HFFc6 (cell line): ENCODE results near the gene SHISA4. TPM values are rescaled to one million over a fixed set of nuclear protein-coding genes. Genes with fewer than 3 reads are reported as not detected.
"Not testable (repeated sequence)": the region's sequence is repeated elsewhere in the genome, so short reads cannot be mapped to it uniquely, and the experiment has no call there.

Experiments
- DNase-seq: peaks from one replicate; pipeline ENCODE4 v3.0.0-alpha.2; 2018
- H3K27ac Mint-ChIP-seq: 2 replicates; pipeline ENCODE4 v1.8.0; 2020; ENCODE audit warnings: mild to moderate bottlenecking, mixed read lengths
- H3K27me3 Mint-ChIP-seq: 2 replicates; pipeline ENCODE4 v1.8.0; 2021; ENCODE audit warnings: mild to moderate bottlenecking, moderate library complexity, mixed read lengths; ENCODE audit not compliant: insufficient read depth
- H3K36me3 Mint-ChIP-seq: 2 replicates; pipeline ENCODE4 v1.8.0; 2021; ENCODE audit warnings: low read depth, mixed read lengths
- H3K4me1 Mint-ChIP-seq: 2 replicates; pipeline ENCODE4 v1.8.0; 2020; ENCODE audit warnings: low read depth, mixed read lengths
- H3K4me3 Mint-ChIP-seq: 2 replicates; pipeline ENCODE4 v1.8.0; 2020; ENCODE audit warnings: mild to moderate bottlenecking, moderate library complexity, mixed read lengths
- H3K9me3 Mint-ChIP-seq: 2 replicates; pipeline ENCODE4 v1.8.0; 2020; ENCODE audit warnings: mild to moderate bottlenecking, mixed read lengths
- total RNA-seq, 6 experiments: library from RNA; stranded (reverse); fragmentation: NEBNext Ultra II Directional; extraction: Animal tissue kit (Norgen Biotek cat#: 25700); gene quantifications; 2 replicates in 1 of 6; 3 replicates in 5 of 6; pipeline ENCODE4 v1.2.3, GENCODE V29; 2021
- TF ChIP-seq, protein P1 (sequence below): fragments of 200-600 bp; sonication (generic); IDR thresholded peaks from 2 replicates; pipeline ENCODE4 v1.5.0; 2021; ENCODE audit warnings: antibody characterized with exemption, mild to moderate bottlenecking

SHISA4 gene
- total RNA-seq, 6 experiments from 2014 or later = 29.8 to 49.6 (median 39.9) TPM

DNA sequence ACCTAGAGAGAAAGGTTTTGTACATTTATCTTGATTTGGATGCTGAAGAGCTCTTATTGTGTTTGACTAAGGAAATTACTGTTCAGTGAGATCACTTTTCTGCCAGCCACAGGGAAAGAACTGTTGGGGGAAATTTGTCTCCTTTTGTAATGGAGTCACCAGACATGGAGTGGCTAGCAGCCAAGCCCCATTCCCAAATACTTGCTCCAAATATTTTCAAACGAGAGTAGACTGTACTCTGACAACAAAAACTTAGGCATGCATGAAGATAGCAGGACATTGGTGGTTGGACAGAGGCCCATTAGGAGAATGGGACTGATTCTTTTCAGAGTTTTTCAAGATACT lies 38.7 kb upstream of the SHISA4 start:
- peak; percentile 87 for DNase-seq
- H3K9me3 Mint-ChIP-seq = no peaks in the 10 kb centered on the region
- H3K27ac Mint-ChIP-seq = peak overlapping the region; percentile 71
- no peaks in the 10 kb centered on the region for H3K27me3 Mint-ChIP-seq
- H3K36me3 Mint-ChIP-seq = peaks cover 16% of the 10 kb centered on the region; the same call in 1 of the 2 replicates
- TF ChIP-seq, protein P1, sequence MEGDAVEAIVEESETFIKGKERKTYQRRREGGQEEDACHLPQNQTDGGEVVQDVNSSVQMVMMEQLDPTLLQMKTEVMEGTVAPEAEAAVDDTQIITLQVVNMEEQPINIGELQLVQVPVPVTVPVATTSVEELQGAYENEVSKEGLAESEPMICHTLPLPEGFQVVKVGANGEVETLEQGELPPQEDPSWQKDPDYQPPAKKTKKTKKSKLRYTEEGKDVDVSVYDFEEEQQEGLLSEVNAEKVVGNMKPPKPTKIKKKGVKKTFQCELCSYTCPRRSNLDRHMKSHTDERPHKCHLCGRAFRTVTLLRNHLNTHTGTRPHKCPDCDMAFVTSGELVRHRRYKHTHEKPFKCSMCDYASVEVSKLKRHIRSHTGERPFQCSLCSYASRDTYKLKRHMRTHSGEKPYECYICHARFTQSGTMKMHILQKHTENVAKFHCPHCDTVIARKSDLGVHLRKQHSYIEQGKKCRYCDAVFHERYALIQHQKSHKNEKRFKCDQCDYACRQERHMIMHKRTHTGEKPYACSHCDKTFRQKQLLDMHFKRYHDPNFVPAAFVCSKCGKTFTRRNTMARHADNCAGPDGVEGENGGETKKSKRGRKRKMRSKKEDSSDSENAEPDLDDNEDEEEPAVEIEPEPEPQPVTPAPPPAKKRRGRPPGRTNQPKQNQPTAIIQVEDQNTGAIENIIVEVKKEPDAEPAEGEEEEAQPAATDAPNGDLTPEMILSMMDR = no peak
- peaks cover 66% of the 10 kb centered on the region for H3K4me1 Mint-ChIP-seq
- peak overlapping the region; percentile 65 for H3K4me3 Mint-ChIP-seq

DNA sequence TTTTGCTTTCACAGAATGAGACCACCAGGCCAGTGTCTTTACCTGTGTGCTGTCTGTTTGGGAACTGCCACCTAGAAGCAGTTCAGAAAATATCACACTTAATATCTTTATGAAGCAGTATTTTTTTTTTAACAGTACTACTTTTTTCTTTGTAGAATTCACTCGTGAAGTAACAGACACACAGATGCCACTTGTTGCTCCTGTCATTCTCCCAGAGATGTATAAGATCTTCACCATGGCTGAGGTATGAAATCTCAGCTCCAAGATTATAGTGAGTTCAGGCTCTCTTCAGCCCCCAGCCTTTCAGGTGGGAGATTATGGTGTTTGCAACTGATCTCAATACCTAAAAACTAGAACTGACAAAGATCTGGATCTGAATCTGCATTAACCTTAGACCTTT lies 36.7 kb upstream of the SHISA4 start:
- peaks cover 47% of the 10 kb centered on the region for H3K4me1 Mint-ChIP-seq
- DNase-seq = no peak
- TF ChIP-seq, protein P1 = no peak
- H3K36me3 Mint-ChIP-seq = peaks cover 29% of the 10 kb centered on the region
- H3K4me3 Mint-ChIP-seq = no peak overlapping the region
- H3K9me3 Mint-ChIP-seq = no peaks in the 10 kb centered on the region
- no peaks in the 10 kb centered on the region for H3K27me3 Mint-ChIP-seq
- no peak overlapping the region for H3K27ac Mint-ChIP-seq

DNA sequence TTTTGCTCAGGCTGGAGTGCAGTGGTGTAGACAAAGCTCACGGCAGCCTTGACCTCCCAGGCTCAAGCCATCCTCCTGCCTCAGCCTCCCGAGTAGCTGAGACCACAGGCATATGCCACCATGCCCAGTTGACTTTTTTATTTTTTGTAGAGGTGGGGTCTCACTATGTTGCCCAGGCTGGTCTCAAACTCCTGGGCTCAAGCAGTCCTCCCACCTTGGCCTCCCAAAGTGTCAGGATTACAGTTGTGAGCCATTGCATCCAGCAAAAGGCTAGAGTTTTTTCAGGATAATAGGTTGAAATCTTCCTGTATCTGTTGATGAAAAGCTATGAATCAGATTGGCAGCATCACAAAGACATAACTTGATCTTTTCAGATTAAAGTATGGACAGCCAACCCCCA lies 32.0 kb upstream of the SHISA4 start:
- H3K27me3 Mint-ChIP-seq, H3K27ac Mint-ChIP-seq, DNase-seq, H3K4me3 Mint-ChIP-seq, H3K9me3 Mint-ChIP-seq, H3K4me1 Mint-ChIP-seq: not testable (repeated sequence)
- peaks cover 52% of the 10 kb centered on the region for H3K36me3 Mint-ChIP-seq

DNA sequence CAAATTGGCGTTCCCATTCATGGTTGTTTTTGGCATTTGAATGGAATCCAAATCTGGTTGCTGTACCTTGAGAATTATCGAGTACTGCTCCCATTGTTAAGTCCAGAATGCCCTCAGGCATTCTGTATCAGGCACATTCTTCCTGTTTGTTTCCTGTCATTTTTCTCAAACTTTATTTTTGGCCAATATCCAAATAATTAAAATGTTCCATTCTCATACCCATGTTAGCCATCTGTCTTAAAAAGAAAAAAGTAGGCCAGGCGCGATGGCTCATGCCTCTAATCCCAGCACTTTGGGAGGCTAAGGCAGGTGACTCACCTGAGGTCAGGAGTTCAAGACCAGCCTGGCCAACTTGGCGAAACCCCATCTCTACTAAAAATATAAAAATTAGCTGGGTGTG lies 29.3 kb upstream of the SHISA4 start:
- Mint-ChIP-seq H3K4me1 (no peaks in the 10 kb centered on the region), H3K36me3 (peaks cover 47% of the 10 kb centered on the region), H3K9me3 (no peaks in the 10 kb centered on the region), H3K27ac (no peak overlapping the region), H3K27me3 (no peaks in the 10 kb centered on the region), H3K4me3 (no peak overlapping the region)
- DNase-seq = no peak
- TF ChIP-seq, protein P1 = no peak

DNA sequence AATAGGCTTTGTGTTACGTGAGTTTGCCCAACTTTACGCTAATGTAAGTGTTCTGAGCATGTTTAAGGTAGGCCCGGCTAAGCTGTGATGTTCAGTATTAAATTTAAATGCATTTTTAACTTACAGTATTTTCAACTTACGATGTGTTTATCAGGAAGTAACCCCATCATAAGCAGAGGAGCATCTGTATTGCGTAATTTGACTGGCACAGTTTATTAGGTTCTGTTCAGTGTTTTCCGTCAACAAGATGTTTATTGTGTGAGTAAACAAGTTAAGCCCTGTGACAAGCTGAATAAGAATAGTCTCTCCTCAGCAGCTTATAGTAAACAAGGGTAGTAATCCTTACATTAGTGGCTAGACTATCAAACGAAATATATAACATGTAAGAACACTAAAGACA lies 27.2 kb upstream of the SHISA4 start:
- H3K9me3 Mint-ChIP-seq = no peaks in the 10 kb centered on the region
- H3K27ac Mint-ChIP-seq = no peak overlapping the region; the same call in 1 of the 2 replicates
- no peak overlapping the region for H3K4me3 Mint-ChIP-seq
- DNase-seq = no peak
- H3K36me3 Mint-ChIP-seq = peaks cover 42% of the 10 kb centered on the region
- TF ChIP-seq, protein P1 = no peak
- H3K4me1 Mint-ChIP-seq = no peaks in the 10 kb centered on the region
- H3K27me3 Mint-ChIP-seq = no peaks in the 10 kb centered on the region

DNA sequence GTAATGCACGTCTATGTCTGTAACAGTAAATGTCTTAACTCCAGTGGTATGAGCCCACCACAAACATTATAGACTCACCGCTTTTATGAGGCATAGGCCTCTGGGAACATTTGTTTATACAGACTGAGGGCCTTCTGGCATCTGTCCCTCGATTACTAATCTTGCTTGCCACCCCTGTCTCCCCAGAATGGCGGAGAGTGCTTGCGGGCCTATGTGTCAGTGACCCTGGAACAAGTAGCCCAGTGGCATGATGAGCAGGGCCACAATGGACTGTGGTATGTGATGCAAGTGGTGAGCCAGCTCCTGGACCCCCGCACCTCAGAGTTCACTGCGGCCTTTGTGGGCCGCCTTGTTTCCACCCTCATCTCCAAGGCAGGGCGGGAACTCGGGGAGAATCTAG lies 18.3 kb upstream of the SHISA4 start:
- peak overlapping the region; percentile 67; the same call in 1 of the 2 replicates for H3K27ac Mint-ChIP-seq
- no peak overlapping the region for H3K4me3 Mint-ChIP-seq
- no peaks in the 10 kb centered on the region for H3K27me3 Mint-ChIP-seq
- H3K4me1 Mint-ChIP-seq = peaks cover 20% of the 10 kb centered on the region
- DNase-seq = peak; percentile 64
- H3K36me3 Mint-ChIP-seq = peaks cover 52% of the 10 kb centered on the region
- no peaks in the 10 kb centered on the region for H3K9me3 Mint-ChIP-seq
- TF ChIP-seq, protein P1 = no peak
